ENCODE data around the gene MAPT.

The MAPT gene

GRCh38 chr17:45984368-45984767 is 90.0 kb downstream of the MAPT start:
- CTCF ChIA-PET, result interaction anchor here (0.5 kb wide), 1 partner anchor 26 kb away, joined by 3 read pairs; no protein-coding TSS in a partner anchor
- POLR2A ChIA-PET (ENCODE audit: low non-redundant PET), result no interaction called here
- no peak for TF ChIP-seq CTCF (conservative IDR thresholded peaks at IDR 0.05; ENCODE audit: low read depth)
- DNase-seq (ENCODE audit: low spot score), result no peak
- no peak overlapping the region for H3K27ac ChIP-seq

GRCh38 chr17:45985447-45985846 is 91.1 kb downstream of the MAPT start:
- ChIA-PET POLR2A (ENCODE audit: low non-redundant PET) (no interaction called here), CTCF (no interaction called here)
- no peak for TF ChIP-seq CTCF (conservative IDR thresholded peaks at IDR 0.05; ENCODE audit: low read depth)
- H3K27ac ChIP-seq, result no peak overlapping the region
- no peak for DNase-seq (ENCODE audit: low spot score)

- DNase-seq (ENCODE audit: low spot score), result no peak
- H3K27ac ChIP-seq, result no peak overlapping the region
- CTCF ChIA-PET, result no interaction called here
- POLR2A ChIA-PET (ENCODE audit: low non-redundant PET), result no interaction called here
- no peak for TF ChIP-seq CTCF (conservative IDR thresholded peaks at IDR 0.05; ENCODE audit: low read depth)
Measured at GRCh38 chr17:45986056-45986455, 91.7 kb downstream of the MAPT start.

GRCh38 chr17:45987706-45988105 is 93.4 kb downstream of the MAPT start:
- no peak for DNase-seq (ENCODE audit: low spot score)
- ChIA-PET POLR2A (ENCODE audit: low non-redundant PET) (no interaction called here), CTCF (no interaction called here)
- no peak for TF ChIP-seq CTCF (conservative IDR thresholded peaks at IDR 0.05; ENCODE audit: low read depth)
- H3K27ac ChIP-seq, result no peak overlapping the region

GRCh38 chr17:45989759-45990158 is 95.4 kb downstream of the MAPT start:
- ChIA-PET CTCF (no interaction called here), POLR2A (ENCODE audit: low non-redundant PET) (no interaction called here)
- H3K27ac ChIP-seq, result no peak overlapping the region
- no peak for DNase-seq (ENCODE audit: low spot score)
- TF ChIP-seq CTCF (conservative IDR thresholded peaks at IDR 0.05; ENCODE audit: low read depth), result no peak

GRCh38 chr17:45990886-45991285 is 96.5 kb downstream of the MAPT start:
- no peak for DNase-seq (ENCODE audit: low spot score)
- TF ChIP-seq CTCF (conservative IDR thresholded peaks at IDR 0.05; ENCODE audit: low read depth), result no peak
- H3K27ac ChIP-seq, result no peak overlapping the region
- ChIA-PET POLR2A (ENCODE audit: low non-redundant PET) (no interaction called here), CTCF (no interaction called here)

- POLR2A ChIA-PET (ENCODE audit: low non-redundant PET), result no interaction called here
- no peak for DNase-seq (ENCODE audit: low spot score)
- TF ChIP-seq CTCF (conservative IDR thresholded peaks at IDR 0.05; ENCODE audit: low read depth), result no peak
- no peak overlapping the region for H3K27ac ChIP-seq
- CTCF ChIA-PET, result no interaction called here
Measured at GRCh38 chr17:45991341-45991740, 97.0 kb downstream of the MAPT start.
